ENCODE data around the gene UBL3.

- no peak for TF ChIP-seq CTCF (IDR thresholded peaks at IDR 0.05)
- TF ChIP-seq EZH2phosphoT487 (IDR thresholded peaks at IDR 0.05): no peak
These were observed 98.2 kb downstream of the UBL3 start for GRCh38 chr13:29752175-29752574.

Measured in neural progenitor cell (in vitro differentiated cells).